ENCODE results near the gene SUMO4.

DNA sequence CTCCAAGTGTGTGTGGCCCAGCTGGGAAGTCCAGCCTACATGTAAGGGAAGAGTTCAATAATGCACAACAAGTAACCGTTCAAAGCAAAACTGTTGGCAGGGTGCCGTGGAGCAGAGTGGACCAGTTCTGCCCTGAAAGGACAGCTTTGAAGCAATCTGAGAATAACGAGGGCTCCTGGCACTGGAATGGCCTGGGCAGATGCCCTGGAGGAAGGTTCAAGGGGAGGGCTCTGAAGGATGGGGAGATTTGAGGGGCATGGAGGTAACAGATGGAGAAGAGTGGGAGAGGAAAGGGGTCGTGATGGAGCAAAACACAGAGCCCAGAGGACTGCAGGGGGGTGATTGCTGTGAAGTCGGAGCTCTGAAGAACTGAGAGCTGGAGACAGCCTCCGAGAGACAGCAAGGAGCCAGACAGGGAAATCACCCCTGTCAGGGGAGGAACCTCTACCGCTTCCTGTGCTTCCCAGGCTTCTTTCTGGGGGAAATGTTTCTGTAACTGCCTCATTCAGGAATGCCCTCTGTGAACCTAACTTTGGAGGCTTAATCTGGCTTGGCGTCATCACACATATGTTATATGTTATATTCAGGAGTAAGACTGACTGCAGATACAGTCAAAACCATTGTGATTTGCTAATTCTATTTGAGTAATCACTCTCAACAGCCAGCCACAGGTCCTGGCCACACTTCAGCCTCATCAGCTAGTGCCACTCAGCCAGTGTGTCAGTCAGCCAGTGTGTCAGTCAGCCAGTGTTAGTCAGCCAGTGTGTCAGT, 43.5 kb downstream of the SUMO4 start:
- TF ChIP-seq, protein P1, sequence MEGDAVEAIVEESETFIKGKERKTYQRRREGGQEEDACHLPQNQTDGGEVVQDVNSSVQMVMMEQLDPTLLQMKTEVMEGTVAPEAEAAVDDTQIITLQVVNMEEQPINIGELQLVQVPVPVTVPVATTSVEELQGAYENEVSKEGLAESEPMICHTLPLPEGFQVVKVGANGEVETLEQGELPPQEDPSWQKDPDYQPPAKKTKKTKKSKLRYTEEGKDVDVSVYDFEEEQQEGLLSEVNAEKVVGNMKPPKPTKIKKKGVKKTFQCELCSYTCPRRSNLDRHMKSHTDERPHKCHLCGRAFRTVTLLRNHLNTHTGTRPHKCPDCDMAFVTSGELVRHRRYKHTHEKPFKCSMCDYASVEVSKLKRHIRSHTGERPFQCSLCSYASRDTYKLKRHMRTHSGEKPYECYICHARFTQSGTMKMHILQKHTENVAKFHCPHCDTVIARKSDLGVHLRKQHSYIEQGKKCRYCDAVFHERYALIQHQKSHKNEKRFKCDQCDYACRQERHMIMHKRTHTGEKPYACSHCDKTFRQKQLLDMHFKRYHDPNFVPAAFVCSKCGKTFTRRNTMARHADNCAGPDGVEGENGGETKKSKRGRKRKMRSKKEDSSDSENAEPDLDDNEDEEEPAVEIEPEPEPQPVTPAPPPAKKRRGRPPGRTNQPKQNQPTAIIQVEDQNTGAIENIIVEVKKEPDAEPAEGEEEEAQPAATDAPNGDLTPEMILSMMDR (IDR thresholded peaks at IDR 0.05), result no peak
- TF ChIP-seq POLR2AphosphoS5 (IDR thresholded peaks at IDR 0.05; ENCODE audit: low read depth, low read length) (no peak), SIN3A (IDR thresholded peaks at IDR 0.05; ENCODE audit: borderline replicate concordance, insufficient read depth, low read depth, low read length) (no peak), REST (IDR thresholded peaks at IDR 0.05; ENCODE audit: insufficient read depth in 1 of 2, low read depth in 2 of 2, low read length in 1 of 2) (no peak), TCF7L2 (IDR thresholded peaks at IDR 0.05; ENCODE audit: low read depth, low read length) (no peak)
